Trophoblast cell (in vitro differentiated cells and primary cell): Measurements from ENCODE around the gene MEIOB.

ENCODE experiments used
- DNase-seq, 2 donors: peaks; one replicate each; pipeline ENCODE4 v3.0.0-alpha.2; 2016
- H2AFZ ChIP-seq: 2 replicates; pipeline ENCODE4 v1.6.1; 2013; ENCODE audit warnings: low read length, moderate library complexity, mild to moderate bottlenecking; ENCODE audit not compliant: insufficient read depth, poor library complexity
- H2AK5ac ChIP-seq: 2 replicates; pipeline ENCODE4 v1.6.1; 2013; ENCODE audit warnings: mild to moderate bottlenecking, low read length
- H2BK120ac ChIP-seq: 2 replicates; pipeline ENCODE4 v1.6.1; 2013; ENCODE audit warnings: low read length, mild to moderate bottlenecking, moderate library complexity; ENCODE audit not compliant: insufficient read depth, poor library complexity
- H2BK12ac ChIP-seq: 2 replicates; pipeline ENCODE4 v1.6.1; 2013; ENCODE audit warnings: mild to moderate bottlenecking, low read length, moderate library complexity
- H2BK5ac ChIP-seq: 2 replicates; pipeline ENCODE4 v1.6.1; 2013; ENCODE audit warnings: low read length, low read depth, moderate library complexity, mild to moderate bottlenecking; ENCODE audit not compliant: poor library complexity
- H3K14ac ChIP-seq: 2 replicates; pipeline ENCODE4 v1.6.1; 2013; ENCODE audit warnings: mild to moderate bottlenecking, low read length
- H3K18ac ChIP-seq: 2 replicates; pipeline ENCODE4 v1.6.1; 2013; ENCODE audit warnings: mild to moderate bottlenecking, low read length
- H3K23ac ChIP-seq: 2 replicates; pipeline ENCODE4 v1.6.1; 2013; ENCODE audit warnings: low read length
- H3K27ac ChIP-seq: 2 replicates; pipeline ENCODE4 v1.5.1; 2013; ENCODE audit warnings: low read depth, mild to moderate bottlenecking, inconsistent platforms, low read length, moderate library complexity
- H3K27me3 ChIP-seq: 2 replicates; pipeline ENCODE4 v1.6.1; 2013; ENCODE audit warnings: inconsistent platforms, mild to moderate bottlenecking, low read length, moderate library complexity; ENCODE audit not compliant: insufficient read depth
- H3K36me3 ChIP-seq, 2 experiments: 1 replicate in 1 of 2; 2 replicates in 1 of 2; pipeline ENCODE4 v1.6.1; 2013; ENCODE audit warnings: low read length in 2 of 2, mild to moderate bottlenecking in 2 of 2, moderate library complexity in 1 of 2; ENCODE audit not compliant: insufficient read depth in 2 of 2, control insufficient read depth in 1 of 2
- H3K4ac ChIP-seq: 2 replicates; pipeline ENCODE4 v1.6.1; 2013; ENCODE audit warnings: low read depth, mild to moderate bottlenecking, low read length, moderate library complexity
- H3K4me1 ChIP-seq, 2 experiments: 1 replicate in 1 of 2; 2 replicates in 1 of 2; pipeline ENCODE4 v1.6.1; 2013; ENCODE audit warnings: low read length in 2 of 2, mild to moderate bottlenecking in 2 of 2, moderate library complexity in 1 of 2; ENCODE audit not compliant: insufficient read depth in 2 of 2, control insufficient read depth in 1 of 2
- H3K4me2 ChIP-seq: 2 replicates; pipeline ENCODE4 v1.6.1; 2013; ENCODE audit warnings: inconsistent platforms, mild to moderate bottlenecking, low read length, moderate library complexity
- H3K4me3 ChIP-seq: 2 replicates; pipeline ENCODE4 v1.5.1; 2013; ENCODE audit warnings: mild to moderate bottlenecking, low read depth, low read length, inconsistent platforms
- H3K79me1 ChIP-seq: one replicate; pipeline ENCODE4 v1.6.1; 2013; ENCODE audit warnings: low read length
- H3K79me2 ChIP-seq: 2 replicates; pipeline ENCODE4 v1.6.1; 2013; ENCODE audit warnings: low read length, mild to moderate bottlenecking; ENCODE audit not compliant: control insufficient read depth, insufficient read depth, poor library complexity
- H3K9ac ChIP-seq: 2 replicates; pipeline ENCODE4 v1.6.1; 2013; ENCODE audit warnings: mild to moderate bottlenecking, low read length
- H3K9me3 ChIP-seq: 2 replicates; pipeline ENCODE4 v1.6.1; 2013; ENCODE audit warnings: low read depth, mild to moderate bottlenecking, control low read depth, inconsistent platforms, low read length; ENCODE audit not compliant: insufficient read depth
- H4K12ac ChIP-seq: 2 replicates; pipeline ENCODE4 v1.6.1; 2013; ENCODE audit warnings: low read depth, mild to moderate bottlenecking, low read length, moderate library complexity
- H4K8ac ChIP-seq: 2 replicates; pipeline ENCODE4 v1.6.1; 2013; ENCODE audit warnings: low read depth, mild to moderate bottlenecking, low read length, moderate library complexity
- H4K91ac ChIP-seq: one replicate; pipeline ENCODE4 v1.6.1; 2013; ENCODE audit warnings: low read depth, mild to moderate bottlenecking, low read length, moderate library complexity
- WGBS: extraction: QIAGEN DNeasy Blood & Tissue Kit; methylation state at CpG from one replicate; pipeline ENCODE4 v1.1.7; 2013; ENCODE audit warnings: missing lambda C conversion rate; ENCODE audit not compliant: insufficient read length, insufficient coverage; ENCODE audit errors: extremely low coverage; 5-methylcytosine and 5-hydroxymethylcytosine counted together

The MEIOB gene

DNA sequence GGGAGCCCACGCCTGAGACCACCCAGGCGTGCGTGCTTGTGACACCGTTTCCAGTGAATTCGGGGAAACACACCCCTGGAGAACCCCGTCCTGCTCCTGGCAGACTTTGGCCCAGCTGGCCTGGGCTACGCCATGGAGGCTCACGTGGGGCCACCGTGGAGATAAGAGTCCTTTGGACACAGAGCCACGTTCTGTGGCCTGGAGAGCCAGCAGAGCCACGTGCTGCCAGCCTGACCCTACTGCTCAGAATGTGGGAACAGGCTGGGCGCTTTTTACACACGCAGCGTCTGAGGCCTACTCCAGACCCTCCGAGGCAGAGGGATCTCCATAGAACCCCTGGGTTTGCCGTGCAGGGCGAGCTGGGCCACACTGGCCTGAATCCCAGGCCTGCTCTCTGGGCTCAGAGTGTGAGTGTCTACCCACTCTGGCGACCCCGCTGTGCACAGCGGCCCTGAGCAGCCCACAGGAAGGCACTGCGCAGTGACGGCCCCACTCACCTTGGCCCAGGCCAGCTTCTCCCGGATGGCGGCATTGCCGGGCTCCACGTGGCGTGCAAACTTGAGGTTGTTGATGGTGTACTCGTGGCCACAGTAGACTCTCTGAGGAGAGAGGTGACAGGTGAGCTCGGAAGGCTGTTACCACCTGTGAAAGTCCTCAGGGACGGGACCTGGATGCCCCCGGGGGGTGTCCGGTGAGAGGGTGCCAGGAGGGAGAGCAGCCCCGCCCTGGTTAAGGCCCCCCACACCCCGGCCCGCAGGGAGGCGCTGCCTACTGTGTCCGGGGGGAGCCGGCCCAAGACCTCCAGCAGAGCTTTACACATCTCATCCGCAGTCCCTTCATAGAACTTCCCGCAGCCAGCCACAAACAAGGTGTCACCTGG is 55.3 kb downstream of the MEIOB start:
- Histone ChIP-seq H3K14ac (no peak overlapping the region), H3K9ac (no peak overlapping the region), H3K27me3 (no peaks in the 10 kb centered on the region), H3K23ac (no peak overlapping the region), H2BK12ac (no peak overlapping the region), H3K27ac (no peak overlapping the region), H3K79me2 (no peaks in the 10 kb centered on the region), H2BK5ac (no peak overlapping the region), H3K9me3 (no peaks in the 10 kb centered on the region), H2AK5ac (no peak overlapping the region), H3K18ac (no peak overlapping the region), H4K12ac (no peak overlapping the region), H3K4me3 (no peak overlapping the region), H3K4me1 (no peaks in the 10 kb centered on the region), H3K79me1 (no peaks in the 10 kb centered on the region), H3K4ac (no peak overlapping the region), H2BK120ac (no peak overlapping the region), H3K4me2 (no peak overlapping the region), H2AFZ (no peak overlapping the region), H3K36me3 (peaks cover 41 to 50% of the 10 kb centered on the region in 2 experiments), H4K91ac (no peak overlapping the region), H4K8ac (no peak overlapping the region)
- WGBS, result no CpG with 5 or more reads among the region's 40 CpGs
- DNase-seq, result no peak

DNA sequence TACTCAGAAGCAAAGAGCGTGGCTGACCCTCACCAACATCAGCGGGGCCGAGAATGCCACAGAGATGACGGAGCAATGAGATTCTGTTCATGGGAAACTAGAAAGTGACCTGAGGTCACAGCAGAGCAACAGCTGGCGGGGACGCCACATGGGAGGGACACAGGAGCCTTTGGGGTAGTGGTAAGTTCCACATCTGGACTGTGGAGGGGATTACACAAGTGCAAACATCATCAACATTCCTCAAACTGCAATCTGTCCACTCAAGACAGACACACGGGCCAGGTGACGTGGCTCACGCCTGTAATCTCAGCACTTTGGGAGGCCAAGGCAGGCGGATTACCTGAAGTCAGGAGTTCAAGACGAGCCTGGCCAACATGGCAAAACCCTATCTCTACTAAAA is 56.5 kb downstream of the MEIOB start:
- Histone ChIP-seq H4K91ac (no peak overlapping the region), H3K4me2 (no peak overlapping the region), H2BK120ac (no peak overlapping the region), H3K36me3 (peaks cover 34 to 45% of the 10 kb centered on the region in 2 experiments), H3K79me2 (no peaks in the 10 kb centered on the region), H3K79me1 (no peaks in the 10 kb centered on the region), H3K9ac (no peak overlapping the region), H2BK12ac (no peak overlapping the region), H2AFZ (no peak overlapping the region), H2BK5ac (no peak overlapping the region), H3K27ac (no peak overlapping the region), H3K4me1 (no peaks in the 10 kb centered on the region), H3K9me3 (no peaks in the 10 kb centered on the region), H3K23ac (no peak overlapping the region), H4K8ac (no peak overlapping the region), H3K18ac (no peak overlapping the region), H3K14ac (no peak overlapping the region), H3K4ac (no peak overlapping the region), H2AK5ac (no peak overlapping the region), H4K12ac (no peak overlapping the region), H3K4me3 (no peak overlapping the region), H3K27me3 (no peaks in the 10 kb centered on the region)
- no CpG with 5 or more reads among the region's 11 CpGs for WGBS
- peak in 1 of 2 donors; percentile 15 for DNase-seq

DNA sequence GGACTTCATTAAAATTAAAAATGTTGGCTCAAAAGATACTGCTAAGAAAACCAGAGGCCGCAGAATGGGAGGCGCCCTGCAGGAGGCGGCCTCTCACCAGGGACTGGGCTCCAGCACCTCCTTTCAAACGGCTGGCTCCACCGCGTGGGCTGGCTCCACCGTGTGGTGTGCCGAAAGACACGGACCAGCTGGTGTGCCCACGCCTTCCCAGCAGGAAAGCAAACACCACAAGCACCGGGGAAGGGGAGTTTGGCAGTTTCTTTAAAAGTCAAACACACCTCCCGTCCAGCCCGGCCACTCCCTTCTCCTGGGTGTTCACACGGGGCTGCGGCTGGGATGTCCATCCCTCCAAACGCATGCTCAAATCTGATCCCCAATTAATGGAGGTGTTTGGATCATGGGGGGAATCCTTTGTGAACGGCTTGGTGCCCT is 59.2 kb downstream of the MEIOB start:
- peak overlapping the region; percentile 36 for H3K4me3 ChIP-seq
- H3K23ac ChIP-seq, result no peak overlapping the region
- no peak overlapping the region for H3K4ac ChIP-seq
- H3K9ac ChIP-seq, result no peak overlapping the region
- no peak overlapping the region for H3K4me2 ChIP-seq
- H2BK120ac ChIP-seq, result no peak overlapping the region
- no peak overlapping the region for H2AK5ac ChIP-seq
- H3K27ac ChIP-seq, result no peak overlapping the region
- H3K18ac ChIP-seq, result no peak overlapping the region
- no peaks in the 10 kb centered on the region for H3K79me1 ChIP-seq
- no CpG with 5 or more reads among the region's 17 CpGs for WGBS
- H3K4me1 ChIP-seq, result no peaks in the 10 kb centered on the region
- H3K79me2 ChIP-seq, result no peaks in the 10 kb centered on the region
- H4K91ac ChIP-seq, result no peak overlapping the region
- H4K12ac ChIP-seq, result no peak overlapping the region
- H2AFZ ChIP-seq, result no peak overlapping the region
- H2BK12ac ChIP-seq, result no peak overlapping the region
- H3K14ac ChIP-seq, result no peak overlapping the region
- no peaks in the 10 kb centered on the region for H3K27me3 ChIP-seq
- H4K8ac ChIP-seq, result no peak overlapping the region
- no peak overlapping the region for H2BK5ac ChIP-seq
- peak; percentile 40 to 41 for DNase-seq
- H3K9me3 ChIP-seq, result peaks cover 3% of the 10 kb centered on the region
- peaks cover 34 to 42% of the 10 kb centered on the region in 2 experiments for H3K36me3 ChIP-seq

DNA sequence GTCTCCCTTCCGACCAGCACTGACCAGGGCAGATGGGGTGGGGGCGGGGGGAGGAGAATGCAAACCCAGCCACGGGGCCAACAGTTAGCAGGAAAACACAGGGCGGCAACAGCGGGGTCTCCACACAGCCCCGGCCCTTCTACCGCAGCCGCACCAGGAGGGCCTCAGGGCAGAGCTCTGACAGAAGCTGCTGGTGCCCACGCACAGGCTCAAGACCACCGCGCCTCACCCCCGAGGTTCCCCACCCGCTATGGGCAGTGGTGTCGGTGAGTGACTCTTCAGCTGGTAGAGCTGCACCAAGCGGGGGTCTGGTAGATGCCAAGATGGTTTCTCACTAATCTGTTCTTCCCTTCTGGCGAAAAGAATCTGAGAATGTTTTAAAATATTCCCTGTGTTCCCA is 61.4 kb downstream of the MEIOB start:
- Histone ChIP-seq H3K36me3 (peaks cover 25 to 31% of the 10 kb centered on the region in 2 experiments), H2AK5ac (no peak overlapping the region), H3K9me3 (peaks cover 4% of the 10 kb centered on the region), H3K4ac (no peak overlapping the region), H3K18ac (no peak overlapping the region), H3K4me3 (no peak overlapping the region), H2BK5ac (no peak overlapping the region), H3K27me3 (no peaks in the 10 kb centered on the region), H3K23ac (no peak overlapping the region), H3K4me2 (no peak overlapping the region), H3K14ac (no peak overlapping the region), H2BK12ac (no peak overlapping the region), H3K79me1 (no peaks in the 10 kb centered on the region), H3K4me1 (no peaks in the 10 kb centered on the region), H4K8ac (no peak overlapping the region), H4K91ac (no peak overlapping the region), H3K9ac (no peak overlapping the region), H2BK120ac (no peak overlapping the region), H4K12ac (no peak overlapping the region), H3K79me2 (no peaks in the 10 kb centered on the region), H3K27ac (no peak overlapping the region), H2AFZ (no peak overlapping the region)
- DNase-seq, result no peak
- no CpG with 5 or more reads among the region's 16 CpGs for WGBS
